Activated naive CD8-positive, alpha-beta T cell treated with anti-CD3 and anti-CD28 coated beads, Interleukin-2, amount 50 U/mL, for 24 hours (primary cell): ENCODE measurements around the gene TMED7.

ENCODE experiments used
- ATAC-seq: fragments of 150-1000 bp; cut with Tn5 transposase; one replicate; pipeline ENCODE4 v1.10.0; 2021
- DNase-seq: peaks from one replicate; pipeline ENCODE4 v3.0.0; 2021
- H3K27ac Mint-ChIP-seq: one replicate; pipeline ENCODE4 v1.8.0; 2021; ENCODE audit warnings: mild to moderate bottlenecking, mixed read lengths
- H3K27me3 Mint-ChIP-seq: one replicate; pipeline ENCODE4 v1.8.0; 2021; ENCODE audit warnings: mixed read lengths
- H3K36me3 Mint-ChIP-seq: one replicate; pipeline ENCODE4 v1.8.0; 2021; ENCODE audit warnings: low read depth, mixed read lengths
- H3K4me1 Mint-ChIP-seq: one replicate; pipeline ENCODE4 v1.8.0; 2021; ENCODE audit warnings: mixed read lengths
- H3K4me3 Mint-ChIP-seq: one replicate; pipeline ENCODE4 v1.8.0; 2021; ENCODE audit warnings: mild to moderate bottlenecking, moderate library complexity, mixed read lengths
- H3K9me3 Mint-ChIP-seq: one replicate; pipeline ENCODE4 v1.8.0; 2021; ENCODE audit warnings: mixed read lengths

The TMED7 gene

GRCh38 chr5:115607935-115608334, 17.9 kb downstream of the TMED7 start:
- no peak for DNase-seq
- ATAC-seq: no peak
- no peaks in the 10 kb centered on the region for H3K9me3 Mint-ChIP-seq
- H3K27ac Mint-ChIP-seq: no peak overlapping the region
- H3K4me3 Mint-ChIP-seq: no peak overlapping the region
- peaks cover 15% of the 10 kb centered on the region for H3K4me1 Mint-ChIP-seq
- peaks cover 33% of the 10 kb centered on the region for H3K36me3 Mint-ChIP-seq
- H3K27me3 Mint-ChIP-seq: no peaks in the 10 kb centered on the region

DNA sequence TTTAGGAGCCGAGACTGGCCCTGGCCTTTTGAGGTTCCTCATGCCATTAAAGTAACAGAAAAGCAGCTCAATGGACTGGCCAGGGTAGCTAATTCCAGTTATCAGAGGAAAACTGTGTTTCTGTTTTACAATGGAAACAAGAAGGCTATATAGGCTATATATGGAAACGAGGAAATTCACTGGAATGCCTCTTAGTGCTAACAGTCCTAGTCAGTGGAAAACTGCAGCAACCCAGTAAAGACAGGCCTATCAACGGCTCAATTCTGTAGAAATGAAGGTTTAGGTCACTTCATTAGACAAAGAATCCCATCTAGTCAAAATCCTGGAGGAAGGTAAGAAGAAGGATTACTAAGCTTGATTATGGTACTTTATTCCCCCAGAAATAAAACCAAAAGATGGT, 20.4 kb downstream of the TMED7 start:
- Mint-ChIP-seq H3K4me1 (peaks cover 34% of the 10 kb centered on the region), H3K9me3 (no peaks in the 10 kb centered on the region), H3K27ac (no peak overlapping the region), H3K4me3 (no peak overlapping the region), H3K36me3 (peaks cover 27% of the 10 kb centered on the region), H3K27me3 (no peaks in the 10 kb centered on the region)
- ATAC-seq: no peak
- DNase-seq: no peak

DNA sequence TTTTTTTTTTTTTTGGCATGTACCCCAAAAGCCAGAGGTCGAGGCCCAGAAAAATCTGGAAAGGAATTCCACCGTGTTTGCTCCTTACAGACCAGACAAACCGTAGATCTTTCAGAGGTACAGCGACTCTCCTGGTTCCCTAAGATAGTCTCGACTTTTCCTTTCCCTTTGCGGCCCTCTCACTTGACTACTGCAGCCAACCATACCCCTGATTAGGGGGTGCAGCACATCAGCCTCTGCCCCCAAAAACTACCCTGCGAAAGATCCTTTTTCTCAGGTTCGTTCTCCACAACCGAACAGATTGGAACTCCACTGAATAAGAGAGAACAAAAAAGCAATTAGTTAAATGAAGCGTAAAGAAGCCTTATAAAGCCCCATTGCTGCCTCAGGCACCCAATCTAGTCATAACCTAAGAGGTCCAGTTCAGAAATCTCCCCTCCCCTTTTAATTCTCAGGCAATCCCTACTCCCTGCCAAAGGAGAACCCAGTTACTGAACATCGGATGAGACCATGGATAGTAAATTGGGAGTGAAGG, 23.2 kb downstream of the TMED7 start:
- Mint-ChIP-seq H3K4me1 (peaks cover 37% of the 10 kb centered on the region), H3K9me3 (no peaks in the 10 kb centered on the region), H3K4me3 (peak overlapping the region; percentile 69), H3K27me3 (no peaks in the 10 kb centered on the region), H3K27ac (peak overlapping the region; percentile 74), H3K36me3 (peaks cover 29% of the 10 kb centered on the region)
- ATAC-seq (no peak), DNase-seq (no peak)

DNA sequence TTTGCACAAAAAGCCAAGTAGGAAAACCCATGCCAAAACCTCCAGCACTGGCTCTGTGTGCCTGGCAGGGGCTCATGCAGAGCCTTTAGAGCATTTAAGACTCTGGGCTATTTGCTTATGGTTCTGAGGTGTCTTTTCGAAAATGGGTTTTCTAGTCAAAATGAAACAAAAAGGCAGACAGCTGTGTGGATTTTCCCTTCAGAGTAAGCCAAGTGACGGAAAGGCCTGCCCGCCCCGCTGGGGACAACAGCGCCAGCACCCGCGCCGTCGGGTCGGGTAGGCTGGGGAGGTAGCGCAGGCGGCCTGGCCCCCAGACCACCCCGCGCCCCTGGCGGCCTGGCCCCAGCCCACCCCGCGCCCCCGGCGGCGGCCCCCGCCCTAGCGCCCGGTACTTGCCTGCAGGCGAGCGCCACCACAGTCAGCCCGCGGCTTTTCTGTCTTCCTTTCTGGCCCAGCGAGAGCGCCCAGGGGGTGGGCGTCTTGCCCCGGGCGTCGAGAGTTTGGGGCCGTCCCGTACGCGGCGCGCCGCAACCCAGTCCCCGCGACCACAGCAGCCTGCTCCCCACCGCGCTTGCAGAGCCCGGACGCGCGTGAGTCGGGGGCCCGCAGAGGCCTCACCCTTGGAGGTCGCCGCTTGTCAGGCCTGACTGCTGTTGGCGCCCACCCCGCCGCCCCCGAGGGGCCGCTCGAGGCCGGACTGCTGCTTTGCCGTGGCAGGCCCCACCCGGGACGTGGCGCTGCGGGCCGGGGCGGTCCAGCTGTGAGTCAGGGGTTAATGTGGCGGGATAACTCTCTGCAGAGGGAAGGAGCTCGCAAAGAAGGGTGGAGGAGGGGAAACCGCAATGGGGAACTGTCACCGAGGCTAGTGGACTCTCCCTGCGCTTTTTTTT, 23.9 kb downstream of the TMED7 start, which contains the start of gene TICAM2:
TICAM2 (minus strand) TSS at position 779 of the 890 bp plus-strand sequence. CDS start 21,223 bp downstream, outside the sequence.
- Mint-ChIP-seq H3K4me1 (peaks cover 37% of the 10 kb centered on the region), H3K27ac (peak within 1 kb of the TSS; percentile 74), H3K9me3 (no peaks in the 10 kb centered on the region), H3K27me3 (no peaks in the 10 kb centered on the region), H3K4me3 (peak within 1 kb of the TSS; percentile 69), H3K36me3 (peaks cover 29% of the 10 kb centered on the region)
- DNase-seq (peak; percentile 69), ATAC-seq (peak; percentile 90)

- DNase-seq (no peak), ATAC-seq (no peak)
- Mint-ChIP-seq H3K4me3 (peak overlapping the region; percentile 5), H3K27me3 (no peaks in the 10 kb centered on the region), H3K36me3 (peaks cover 23% of the 10 kb centered on the region), H3K9me3 (no peaks in the 10 kb centered on the region), H3K27ac (no peak overlapping the region), H3K4me1 (peaks cover 37% of the 10 kb centered on the region)
These were observed 25.1 kb downstream of the TMED7 start for GRCh38 chr5:115600766-115601165.

GRCh38 chr5:115599924-115600323, 25.9 kb downstream of the TMED7 start:
- H3K9me3 Mint-ChIP-seq: no peaks in the 10 kb centered on the region
- H3K4me3 Mint-ChIP-seq: no peak overlapping the region
- DNase-seq (no peak), ATAC-seq (no peak)
- H3K36me3 Mint-ChIP-seq: peaks cover 18% of the 10 kb centered on the region
- no peak overlapping the region for H3K27ac Mint-ChIP-seq
- no peaks in the 10 kb centered on the region for H3K27me3 Mint-ChIP-seq
- H3K4me1 Mint-ChIP-seq: peaks cover 37% of the 10 kb centered on the region

DNA sequence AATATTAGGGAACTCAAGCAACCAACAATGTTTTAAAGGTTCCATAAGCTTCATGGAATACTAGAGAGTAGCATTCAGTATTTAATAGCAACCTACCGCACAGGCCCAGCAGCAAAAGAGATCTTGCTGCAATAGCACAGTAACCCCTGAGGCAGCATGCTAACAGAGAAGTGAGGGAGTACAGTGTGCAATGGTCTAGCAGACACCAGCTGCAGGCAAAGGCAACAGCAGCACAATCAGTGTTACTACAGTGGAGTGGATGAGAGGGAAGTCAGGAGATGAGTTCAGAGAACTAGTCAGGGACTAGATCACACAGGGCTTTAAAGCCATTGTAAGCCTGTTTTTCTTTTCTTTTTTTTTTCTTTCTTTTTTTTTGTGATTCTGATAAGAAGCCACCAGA, 26.3 kb downstream of the TMED7 start:
- ATAC-seq (no peak), DNase-seq (no peak)
- Mint-ChIP-seq H3K27me3 (no peaks in the 10 kb centered on the region), H3K4me1 (peaks cover 37% of the 10 kb centered on the region), H3K9me3 (no peaks in the 10 kb centered on the region), H3K27ac (no peak overlapping the region), H3K36me3 (peaks cover 16% of the 10 kb centered on the region), H3K4me3 (no peak overlapping the region)

DNA sequence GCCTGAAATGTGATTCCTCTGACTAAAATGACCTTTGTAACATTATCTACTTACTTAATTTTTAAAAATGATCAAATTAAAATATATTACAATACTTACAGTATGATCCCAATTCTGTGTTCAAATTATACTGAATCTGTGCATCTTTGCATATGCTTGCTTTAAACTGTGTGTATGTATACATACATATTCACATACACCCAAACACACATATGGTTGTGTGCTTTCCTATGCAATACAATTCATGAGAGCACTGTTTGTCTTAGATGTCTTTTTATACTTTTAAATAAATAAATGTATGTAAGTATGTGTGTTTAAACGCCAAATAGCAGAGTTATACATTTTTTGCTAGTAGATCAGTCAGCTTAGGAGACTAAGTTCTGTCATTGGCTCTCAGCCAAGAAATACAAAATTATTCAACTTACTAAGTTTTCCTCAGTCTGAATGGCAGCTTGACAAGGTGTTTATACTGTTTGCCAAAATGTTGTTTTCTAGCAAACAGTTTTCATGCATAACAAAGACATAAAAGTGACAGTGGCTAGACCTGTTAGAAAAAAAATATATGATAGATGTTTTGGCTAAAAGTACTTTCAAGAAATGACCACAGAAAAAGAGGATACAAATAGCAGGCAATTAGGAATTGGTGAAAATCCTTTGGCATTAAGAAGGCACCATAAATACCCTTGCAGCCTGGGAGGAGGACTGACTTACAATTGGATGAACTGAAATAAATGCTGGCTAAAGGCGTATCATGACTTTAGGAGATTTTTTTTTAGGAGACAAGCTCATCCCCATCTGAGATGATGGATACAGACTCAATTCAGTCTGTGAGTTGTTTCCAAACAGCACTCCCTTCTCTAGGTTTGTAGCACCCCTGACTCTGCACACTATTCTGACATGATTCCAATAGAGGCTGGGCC, 31.4 kb downstream of the TMED7 start:
- Mint-ChIP-seq H3K4me3 (no peak overlapping the region), H3K9me3 (no peaks in the 10 kb centered on the region), H3K27ac (no peak overlapping the region), H3K4me1 (no peaks in the 10 kb centered on the region), H3K36me3 (no peaks in the 10 kb centered on the region), H3K27me3 (no peaks in the 10 kb centered on the region)
- no peak for DNase-seq
- no peak for ATAC-seq

GRCh38 chr5:115589043-115589442, 36.8 kb downstream of the TMED7 start:
- Mint-ChIP-seq H3K27ac (no peak overlapping the region), H3K27me3 (no peaks in the 10 kb centered on the region), H3K4me3 (no peak overlapping the region), H3K9me3 (no peaks in the 10 kb centered on the region), H3K36me3 (no peaks in the 10 kb centered on the region), H3K4me1 (no peaks in the 10 kb centered on the region)
- DNase-seq: no peak
- ATAC-seq: no peak

DNA sequence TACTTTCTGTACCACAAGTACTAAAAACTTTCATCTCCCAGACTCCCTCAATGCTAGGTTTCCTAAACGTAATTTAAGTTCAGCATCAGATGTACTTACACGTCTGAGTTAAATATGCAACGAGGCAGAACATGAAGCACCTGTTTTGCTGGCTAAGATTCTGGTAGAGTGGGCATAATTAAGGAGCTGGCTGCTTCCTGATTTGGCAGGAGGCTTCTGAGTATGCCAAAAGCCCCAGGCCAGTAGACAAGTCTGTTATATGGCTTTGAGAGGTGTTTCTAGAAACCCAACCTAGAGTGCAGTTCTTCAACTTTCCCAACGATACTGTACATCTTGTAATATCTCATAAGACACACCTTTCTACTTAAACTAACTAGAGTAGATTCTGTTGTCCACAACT, 37.2 kb downstream of the TMED7 start:
- H3K9me3 Mint-ChIP-seq: no peaks in the 10 kb centered on the region
- no peaks in the 10 kb centered on the region for H3K27me3 Mint-ChIP-seq
- no peak for DNase-seq
- no peak for ATAC-seq
- H3K27ac Mint-ChIP-seq: no peak overlapping the region
- H3K36me3 Mint-ChIP-seq: no peaks in the 10 kb centered on the region
- no peak overlapping the region for H3K4me3 Mint-ChIP-seq
- H3K4me1 Mint-ChIP-seq: no peaks in the 10 kb centered on the region

DNA sequence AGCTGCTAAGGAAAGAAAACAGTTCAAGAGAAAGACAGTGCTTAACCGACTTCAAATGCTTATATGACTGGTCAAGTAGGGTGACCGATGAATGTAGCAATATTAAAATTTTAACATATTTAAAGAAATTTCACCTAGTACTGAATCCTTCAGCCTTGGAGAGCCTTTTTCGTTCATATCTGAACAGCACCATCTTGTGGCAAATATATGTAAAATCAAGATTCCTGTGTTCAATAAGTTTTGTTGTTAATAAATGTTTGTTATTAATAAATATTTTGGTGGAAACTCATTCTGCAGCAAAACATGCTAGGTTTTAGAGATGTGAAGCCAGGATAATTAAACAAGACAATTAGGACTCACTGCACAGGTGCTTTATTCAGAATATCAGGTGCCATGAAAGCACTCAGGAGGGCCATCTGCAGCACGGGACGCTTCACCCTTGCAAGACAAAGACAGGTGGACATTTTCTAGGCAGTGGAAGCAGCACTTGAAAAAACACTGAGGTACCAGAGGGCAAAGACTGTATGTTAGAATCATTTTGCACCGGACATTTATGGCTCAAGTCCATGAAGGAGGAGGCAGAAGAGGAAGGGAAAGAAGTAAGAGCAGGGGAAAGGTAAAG, 39.2 kb downstream of the TMED7 start:
- no peak overlapping the region for H3K27ac Mint-ChIP-seq
- no peaks in the 10 kb centered on the region for H3K27me3 Mint-ChIP-seq
- H3K4me1 Mint-ChIP-seq: no peaks in the 10 kb centered on the region
- no peaks in the 10 kb centered on the region for H3K36me3 Mint-ChIP-seq
- DNase-seq (no peak), ATAC-seq (no peak)
- no peaks in the 10 kb centered on the region for H3K9me3 Mint-ChIP-seq
- H3K4me3 Mint-ChIP-seq: no peak overlapping the region

DNA sequence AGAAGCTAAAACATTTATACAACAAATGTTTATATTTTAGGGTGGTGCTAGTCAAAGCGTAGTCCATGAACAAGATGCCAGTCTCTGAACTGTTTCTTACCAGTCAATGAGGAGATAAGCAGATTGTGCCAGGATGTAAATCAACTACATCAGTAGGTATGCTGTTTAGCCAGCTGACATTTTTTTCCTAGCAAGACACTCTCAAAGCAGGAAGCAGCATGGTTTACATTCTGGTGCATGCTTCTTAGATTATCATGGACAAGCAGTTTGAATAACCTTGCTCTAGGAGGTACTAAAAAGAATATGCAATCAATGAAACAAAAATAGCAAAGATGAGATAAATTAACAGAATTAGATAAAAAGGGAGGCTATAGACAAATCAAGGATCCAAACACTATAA, 40.6 kb downstream of the TMED7 start:
- Mint-ChIP-seq H3K36me3 (no peaks in the 10 kb centered on the region), H3K4me1 (peaks cover 2% of the 10 kb centered on the region), H3K27me3 (no peaks in the 10 kb centered on the region), H3K27ac (no peak overlapping the region), H3K4me3 (no peak overlapping the region), H3K9me3 (no peaks in the 10 kb centered on the region)
- DNase-seq (no peak), ATAC-seq (no peak)

DNA sequence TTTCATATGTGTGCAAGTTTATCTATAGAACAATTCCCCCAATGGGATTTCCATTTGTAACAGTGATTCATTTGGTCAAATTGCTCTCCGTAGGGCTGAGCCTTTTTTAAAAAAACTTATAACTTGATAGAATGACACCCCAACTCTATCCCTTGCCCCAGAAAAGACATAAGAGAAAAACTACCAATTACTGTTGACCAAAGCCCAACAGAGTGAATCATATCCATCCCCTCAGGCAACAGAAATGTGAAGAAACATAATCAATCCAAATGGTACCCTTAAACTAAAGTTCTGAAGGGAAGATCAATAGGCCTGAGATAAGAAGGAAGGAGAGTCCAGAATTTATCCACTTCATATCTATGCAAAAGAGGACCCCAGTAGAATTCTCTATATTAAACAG, 41.3 kb downstream of the TMED7 start:
- Mint-ChIP-seq H3K4me1 (peaks cover 5% of the 10 kb centered on the region), H3K36me3 (no peaks in the 10 kb centered on the region), H3K9me3 (no peaks in the 10 kb centered on the region), H3K4me3 (no peak overlapping the region), H3K27ac (no peak overlapping the region), H3K27me3 (no peaks in the 10 kb centered on the region)
- ATAC-seq (no peak), DNase-seq (no peak)

DNA sequence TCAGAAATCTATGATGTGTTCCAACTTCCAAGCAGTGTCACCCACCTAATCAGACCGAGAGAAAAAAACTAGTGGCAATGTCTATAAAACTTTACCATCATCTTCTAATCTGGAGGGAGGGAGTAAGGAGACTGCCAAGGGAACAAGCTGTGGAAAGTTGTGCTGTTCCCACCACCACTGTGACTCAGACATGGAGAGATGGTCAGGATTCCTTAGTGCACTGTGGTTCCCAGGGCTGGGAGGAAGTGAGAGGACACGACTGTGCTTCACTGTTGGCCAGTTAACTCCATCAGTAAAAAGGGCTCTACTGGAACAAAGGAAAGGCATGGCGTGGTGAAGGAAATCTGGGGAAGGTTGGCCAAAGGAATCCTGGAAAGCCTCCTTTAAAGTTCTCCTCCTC, 42.4 kb downstream of the TMED7 start:
- Mint-ChIP-seq H3K27ac (no peak overlapping the region), H3K4me1 (peaks cover 5% of the 10 kb centered on the region), H3K4me3 (no peak overlapping the region), H3K36me3 (no peaks in the 10 kb centered on the region), H3K9me3 (no peaks in the 10 kb centered on the region), H3K27me3 (no peaks in the 10 kb centered on the region)
- ATAC-seq: no peak
- no peak for DNase-seq
